Dendritic cell treated with granulocyte-macrophage colony-stimulating factor and Interleukin-4, amounts not matched to agents 40 ng/mL and 50 ng/mL, for 4 days (primary cell): ENCODE data around the gene KAT2B.

Experiments used
- H3K27ac Mint-ChIP-seq: one replicate; pipeline ENCODE4 v1.8.0; 2022; ENCODE audit warnings: mild to moderate bottlenecking, mixed read lengths
- H3K27me3 Mint-ChIP-seq: one replicate; pipeline ENCODE4 v1.8.0; 2022; ENCODE audit warnings: mild to moderate bottlenecking, mixed read lengths
- H3K36me3 Mint-ChIP-seq: one replicate; pipeline ENCODE4 v1.8.0; 2022; ENCODE audit warnings: low read depth, mixed read lengths
- H3K4me1 Mint-ChIP-seq: one replicate; pipeline ENCODE4 v1.8.0; 2022; ENCODE audit warnings: low read depth, mixed read lengths
- H3K4me3 Mint-ChIP-seq: one replicate; pipeline ENCODE4 v1.8.0; 2022; ENCODE audit warnings: mild to moderate bottlenecking, moderate library complexity, mixed read lengths
- H3K9me3 Mint-ChIP-seq: one replicate; pipeline ENCODE4 v1.8.0; 2022; ENCODE audit warnings: mixed read lengths
- intact Hi-C: fragments of 100-400 bp; cut with micrococcal nuclease; formaldehyde crosslinking; loops from one replicate; pipeline ENCODE4 v1.15.0; 2022

Gene KAT2B

DNA sequence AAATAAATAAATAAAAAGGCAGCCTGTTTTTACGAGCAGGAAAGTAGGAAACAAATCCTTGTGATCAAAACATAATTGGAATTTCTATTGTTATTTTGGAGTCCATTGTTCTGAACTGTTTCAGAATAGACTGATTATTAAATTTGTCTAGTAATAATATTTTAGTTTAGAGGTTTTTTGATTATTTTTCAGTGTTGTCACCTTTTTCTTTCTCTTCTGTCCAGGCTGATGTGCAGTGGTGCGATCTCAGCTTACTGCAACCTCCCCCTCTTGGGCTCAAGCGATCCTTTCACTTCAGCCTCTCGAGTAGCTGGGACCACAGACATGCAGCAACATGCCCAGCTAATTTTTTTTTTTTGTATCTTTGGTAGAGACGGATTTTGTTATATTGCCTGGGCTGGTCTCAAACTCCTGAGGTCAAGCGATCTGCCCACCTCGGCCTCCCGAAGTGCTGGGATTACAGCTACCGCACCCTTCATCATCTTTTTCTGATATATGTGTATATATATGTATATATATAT is 38.0 kb downstream of the KAT2B start:
- Mint-ChIP-seq H3K9me3 (no peaks in the 10 kb centered on the region), H3K36me3 (peaks cover 28% of the 10 kb centered on the region), H3K27ac (no peak overlapping the region), H3K27me3 (no peaks in the 10 kb centered on the region), H3K4me3 (no peak overlapping the region), H3K4me1 (peaks cover 12% of the 10 kb centered on the region)
- intact Hi-C loops = no loop called here

DNA sequence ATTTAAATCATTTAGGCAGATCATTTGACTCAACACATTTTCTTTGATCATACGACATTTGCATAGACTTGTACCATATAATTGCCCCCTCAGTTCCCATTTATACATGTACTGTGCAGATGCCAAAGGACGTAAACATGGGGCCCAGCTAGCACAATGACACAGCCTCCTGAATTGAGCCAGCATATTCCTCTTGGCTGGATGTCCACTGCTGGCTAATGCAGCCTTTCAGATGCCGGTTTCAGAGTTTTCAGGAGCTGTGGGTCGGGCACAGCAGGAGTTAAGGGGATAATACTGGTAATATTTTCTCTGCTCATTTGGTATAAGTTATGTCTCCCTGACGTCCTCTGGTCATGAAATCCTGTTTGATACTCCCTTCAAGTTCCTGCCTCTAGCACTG is 39.4 kb downstream of the KAT2B start:
- Mint-ChIP-seq H3K4me1 (peaks cover 12% of the 10 kb centered on the region), H3K36me3 (peaks cover 27% of the 10 kb centered on the region), H3K9me3 (no peaks in the 10 kb centered on the region)

DNA sequence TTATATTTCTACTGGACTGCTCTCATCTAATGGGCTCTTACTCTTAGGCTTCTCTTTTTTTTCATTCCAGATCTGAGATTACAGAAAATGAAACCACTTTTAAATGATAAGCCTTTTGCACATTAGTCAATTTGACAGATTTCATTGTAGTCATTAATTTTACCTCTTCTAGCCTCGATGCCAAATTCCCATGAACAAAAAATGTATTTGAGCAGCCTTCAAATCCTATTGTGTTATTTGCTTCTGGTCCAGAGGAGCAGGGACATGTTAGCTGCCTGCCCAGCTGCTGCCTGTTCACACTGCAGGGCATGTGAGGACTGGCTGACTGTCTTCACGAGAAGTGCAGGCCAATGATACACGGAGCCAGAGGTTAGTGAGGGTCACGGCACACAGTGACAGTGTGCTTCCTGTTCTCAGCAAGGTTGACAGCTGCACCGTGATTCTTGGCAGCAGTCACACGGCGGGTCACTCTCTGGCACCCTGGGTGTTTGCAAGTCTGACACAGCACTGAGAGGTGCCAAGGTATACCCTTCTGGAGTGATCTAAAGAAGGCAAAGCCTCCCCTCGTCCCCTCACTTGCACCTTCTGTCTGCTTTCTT is 40.8 kb downstream of the KAT2B start:
- H3K27me3 Mint-ChIP-seq = no peaks in the 10 kb centered on the region
- H3K4me1 Mint-ChIP-seq = peaks cover 12% of the 10 kb centered on the region
- peaks cover 36% of the 10 kb centered on the region for H3K36me3 Mint-ChIP-seq
- H3K27ac Mint-ChIP-seq = peak overlapping the region; percentile 22
- intact Hi-C loops = loop anchor here (5.0 kb wide), 1 partner anchor 36 kb away; no protein-coding TSS in a partner anchor
- no peak overlapping the region for H3K4me3 Mint-ChIP-seq
- H3K9me3 Mint-ChIP-seq = no peaks in the 10 kb centered on the region

More for the DNA sequence above, 39.4 kb downstream of the KAT2B start:
- Mint-ChIP-seq H3K27ac (no peak overlapping the region), H3K4me3 (no peak overlapping the region), H3K27me3 (no peaks in the 10 kb centered on the region)
- intact Hi-C loops = loop anchor here (5.0 kb wide), 1 partner anchor 38 kb away; no protein-coding TSS in a partner anchor

GRCh38 chr3:20083253-20083652 is 43.0 kb downstream of the KAT2B start:
- Mint-ChIP-seq H3K4me1 (peaks cover 12% of the 10 kb centered on the region), H3K27ac (no peak overlapping the region), H3K9me3 (no peaks in the 10 kb centered on the region), H3K4me3 (no peak overlapping the region), H3K27me3 (no peaks in the 10 kb centered on the region), H3K36me3 (peaks cover 37% of the 10 kb centered on the region)
- intact Hi-C loops = loop anchor here (5.0 kb wide), 1 partner anchor 34 kb away; no protein-coding TSS in a partner anchor

GRCh38 chr3:20083953-20084352 is 43.7 kb downstream of the KAT2B start:
- peaks cover 7% of the 10 kb centered on the region for H3K9me3 Mint-ChIP-seq
- H3K4me3 Mint-ChIP-seq = no peak overlapping the region
- peaks cover 35% of the 10 kb centered on the region for H3K36me3 Mint-ChIP-seq
- peaks cover 12% of the 10 kb centered on the region for H3K4me1 Mint-ChIP-seq
- intact Hi-C loops = loop anchor here (5.0 kb wide), 1 partner anchor 33 kb away; no protein-coding TSS in a partner anchor
- no peak overlapping the region for H3K27ac Mint-ChIP-seq
- H3K27me3 Mint-ChIP-seq = no peaks in the 10 kb centered on the region

GRCh38 chr3:20091331-20092047 is 51.2 kb downstream of the KAT2B start:
- Mint-ChIP-seq H3K4me1 (no peaks in the 10 kb centered on the region), H3K27me3 (no peaks in the 10 kb centered on the region), H3K9me3 (peaks cover 34% of the 10 kb centered on the region), H3K36me3 (peaks cover 60% of the 10 kb centered on the region), H3K4me3 (no peak overlapping the region), H3K27ac (no peak overlapping the region)
- intact Hi-C loops = no loop called here

DNA sequence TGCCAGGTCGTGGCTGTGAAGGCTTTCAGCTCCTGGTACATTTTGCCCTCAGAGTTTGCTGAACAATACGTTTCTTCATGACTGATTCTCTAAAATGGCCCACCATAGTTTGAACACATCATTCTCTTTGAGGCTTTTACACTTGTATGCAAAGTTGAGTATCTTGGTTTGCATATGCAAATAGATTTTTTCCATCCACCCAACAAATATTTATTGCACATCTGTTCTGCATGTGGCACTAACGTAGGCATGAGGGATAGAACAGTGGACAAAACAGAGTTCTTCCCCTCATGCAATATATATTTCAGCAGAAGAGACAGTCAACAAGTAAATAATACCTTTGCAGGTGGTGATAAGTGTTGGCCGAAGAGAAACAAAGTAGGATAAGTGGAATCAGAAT is 55.2 kb downstream of the KAT2B start:
- H3K4me3 Mint-ChIP-seq = no peak overlapping the region
- intact Hi-C loops = no loop called here
- peaks cover 12% of the 10 kb centered on the region for H3K9me3 Mint-ChIP-seq
- H3K27ac Mint-ChIP-seq = no peak overlapping the region
- H3K4me1 Mint-ChIP-seq = no peaks in the 10 kb centered on the region
- H3K36me3 Mint-ChIP-seq = peaks cover 55% of the 10 kb centered on the region
- no peaks in the 10 kb centered on the region for H3K27me3 Mint-ChIP-seq

GRCh38 chr3:20096135-20096685 is 56.0 kb downstream of the KAT2B start:
- Mint-ChIP-seq H3K27me3 (no peaks in the 10 kb centered on the region), H3K27ac (no peak overlapping the region), H3K9me3 (peaks cover 5% of the 10 kb centered on the region), H3K4me3 (no peak overlapping the region), H3K36me3 (peaks cover 49% of the 10 kb centered on the region), H3K4me1 (no peaks in the 10 kb centered on the region)
- intact Hi-C loops = no loop called here

DNA sequence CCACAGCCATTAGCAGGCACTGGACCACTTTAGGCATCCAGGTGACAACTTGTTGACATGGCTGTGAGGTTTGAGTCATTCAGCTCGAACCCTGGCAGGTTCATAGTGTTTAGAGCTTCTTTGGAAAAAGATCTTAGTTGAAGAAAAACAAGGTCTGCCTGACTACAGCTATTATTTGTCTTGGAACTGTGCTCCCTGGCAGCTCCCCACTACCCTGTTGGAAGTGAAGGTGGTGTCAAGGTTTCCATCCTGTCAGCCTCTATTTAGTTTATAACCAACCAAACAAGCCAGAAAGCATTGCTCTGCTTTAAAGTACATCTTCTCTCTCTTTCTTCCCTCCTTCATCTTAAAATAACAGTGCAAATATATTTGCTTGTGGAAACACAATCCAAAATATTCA is 56.8 kb downstream of the KAT2B start:
- Mint-ChIP-seq H3K4me1 (no peaks in the 10 kb centered on the region), H3K27ac (no peak overlapping the region), H3K36me3 (peaks cover 44% of the 10 kb centered on the region)

DNA sequence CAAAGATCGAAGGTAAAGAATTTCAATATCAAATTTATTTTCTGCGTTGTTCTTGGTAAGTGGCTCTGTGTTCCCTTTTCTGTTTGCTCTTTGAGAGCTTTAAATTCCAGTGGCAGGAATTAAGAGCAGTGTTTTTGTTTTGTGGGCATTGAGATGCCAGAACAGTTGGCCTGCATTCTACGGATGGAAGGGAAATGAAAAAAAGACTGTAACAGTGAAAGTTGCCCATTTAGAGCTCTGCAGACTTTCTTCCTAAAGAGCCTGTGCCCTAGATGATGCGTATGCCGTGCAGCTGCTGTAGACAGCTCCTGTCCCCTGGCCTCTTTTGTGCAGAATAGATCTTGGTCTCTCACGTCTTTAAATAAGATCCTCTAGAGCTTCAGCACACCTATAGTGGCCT is 58.8 kb downstream of the KAT2B start:
- Mint-ChIP-seq H3K36me3 (peaks cover 31% of the 10 kb centered on the region), H3K27ac (no peak overlapping the region), H3K9me3 (no peaks in the 10 kb centered on the region), H3K27me3 (no peaks in the 10 kb centered on the region), H3K4me3 (no peak overlapping the region), H3K4me1 (no peaks in the 10 kb centered on the region)
- intact Hi-C loops = no loop called here

More for the DNA sequence above, 56.8 kb downstream of the KAT2B start:
- no peaks in the 10 kb centered on the region for H3K27me3 Mint-ChIP-seq
- intact Hi-C loops = no loop called here
- no peak overlapping the region for H3K4me3 Mint-ChIP-seq
- no peaks in the 10 kb centered on the region for H3K9me3 Mint-ChIP-seq

DNA sequence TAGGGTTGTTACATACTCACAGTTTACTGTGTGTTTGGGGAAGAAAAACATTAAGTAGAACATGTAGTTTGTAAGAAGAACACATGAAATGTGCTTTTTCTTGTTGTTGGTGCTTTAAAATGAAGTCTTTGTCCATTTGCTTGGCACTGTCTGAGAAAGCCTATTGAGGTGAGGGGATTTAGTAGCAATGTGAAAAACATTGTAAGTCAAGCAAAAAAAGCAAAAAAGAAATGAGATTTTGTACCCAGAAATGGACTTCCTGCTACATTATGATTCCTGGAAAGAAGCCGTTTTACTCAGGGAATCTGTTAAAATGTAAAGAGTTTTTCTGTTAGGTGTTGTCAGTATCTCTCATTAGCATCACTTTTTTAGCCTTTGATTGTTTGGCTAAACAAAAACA is 59.9 kb downstream of the KAT2B start:
- intact Hi-C loops = loop anchor here (10.0 kb wide), 1 partner anchor 55 kb away; the partner anchor contains the start of gene KAT2B
- H3K27ac Mint-ChIP-seq = no peak overlapping the region
- H3K27me3 Mint-ChIP-seq = no peaks in the 10 kb centered on the region
- peaks cover 23% of the 10 kb centered on the region for H3K36me3 Mint-ChIP-seq
- H3K4me3 Mint-ChIP-seq = no peak overlapping the region
- no peaks in the 10 kb centered on the region for H3K9me3 Mint-ChIP-seq
- H3K4me1 Mint-ChIP-seq = no peaks in the 10 kb centered on the region

- intact Hi-C loops = loop anchor here (10.0 kb wide), 1 partner anchor 56 kb away; the partner anchor contains the start of gene KAT2B
- no peak overlapping the region for H3K4me3 Mint-ChIP-seq
- no peaks in the 10 kb centered on the region for H3K9me3 Mint-ChIP-seq
These were observed 60.8 kb downstream of the KAT2B start for GRCh38 chr3:20101041-20101440.

GRCh38 chr3:20103731-20104130 is 63.5 kb downstream of the KAT2B start:
- no peaks in the 10 kb centered on the region for H3K27me3 Mint-ChIP-seq
- no peak overlapping the region for H3K4me3 Mint-ChIP-seq
- peak overlapping the region; percentile 43 for H3K27ac Mint-ChIP-seq
- H3K4me1 Mint-ChIP-seq = no peaks in the 10 kb centered on the region
- H3K9me3 Mint-ChIP-seq = no peaks in the 10 kb centered on the region
- intact Hi-C loops = loop anchor here (10.0 kb wide), 1 partner anchor 59 kb away; the partner anchor contains the start of gene KAT2B
- peaks cover 3% of the 10 kb centered on the region for H3K36me3 Mint-ChIP-seq

More at GRCh38 chr3:20101041-20101440, 60.8 kb downstream of the KAT2B start:
- H3K4me1 Mint-ChIP-seq = no peaks in the 10 kb centered on the region
- H3K27ac Mint-ChIP-seq = no peak overlapping the region
- H3K36me3 Mint-ChIP-seq = peaks cover 14% of the 10 kb centered on the region
- H3K27me3 Mint-ChIP-seq = no peaks in the 10 kb centered on the region

GRCh38 chr3:20104167-20104661 is 64.0 kb downstream of the KAT2B start:
- Mint-ChIP-seq H3K27ac (peak overlapping the region; percentile 43), H3K36me3 (no peaks in the 10 kb centered on the region), H3K27me3 (no peaks in the 10 kb centered on the region), H3K4me1 (no peaks in the 10 kb centered on the region), H3K9me3 (no peaks in the 10 kb centered on the region), H3K4me3 (no peak overlapping the region)
- intact Hi-C loops = loop anchor here (10.0 kb wide), 1 partner anchor 59 kb away; the partner anchor contains the start of gene KAT2B
